Dermis lymphatic vessel endothelial cell (primary cell): Measurements from ENCODE around the gene MARCKSL1. TPM values are rescaled to one million over a fixed set of nuclear protein-coding genes. Genes with fewer than 3 reads are reported as not detected.

ENCODE experiments used
- total RNA-seq: library from RNA; depleted of rRNA; stranded (reverse); fragments of >200 nt; gene quantifications from 2 replicates; pipeline ENCODE4 v1.2.1, GENCODE V29; 2014

The MARCKSL1 gene
- total RNA-seq: 128 and 185 TPM in 2 replicates

GRCh38 chr1:32335790-32336590, at the start of gene MARCKSL1:
Gene MARCKSL1 (minus strand): TSS chr1:32336233. CDS start chr1:32336033, 200 bp downstream.

GRCh38 chr1:32362474-32363313, 26.7 kb upstream of the MARCKSL1 start, which contains the start of the genes FAM229A and TSSK3:
Gene FAM229A (minus strand): TSS chr1:32362485. CDS start chr1:32362091, 394 bp downstream.
Gene TSSK3 (plus strand): TSS chr1:32362539. CDS start chr1:32362702, 163 bp downstream.

GRCh38 chr1:32291708-32292538, 44.1 kb downstream of the MARCKSL1 start, which contains the start of gene HDAC1:
Gene HDAC1 (plus strand): TSS chr1:32292083. CDS start chr1:32292170, 87 bp downstream.

Other genes starting within 250 kb of the MARCKSL1 start
- 27.4 and 30.3 TPM in 2 replicates for gene KPNA6, start 228.2 kb downstream of the MARCKSL1 start, total RNA-seq
- 61.2 and 70.6 TPM in 2 replicates for gene TXLNA, start 156.6 kb downstream of the MARCKSL1 start, total RNA-seq
- 13.4 and 17.2 TPM in 2 replicates for gene CCDC28B, start 135.6 kb downstream of the MARCKSL1 start, total RNA-seq
- 0.87 and 1.2 TPM in 2 replicates for gene IQCC, start 130.6 kb downstream of the MARCKSL1 start, total RNA-seq
- not detected in 2 replicates for gene DCDC2B, start 127.1 kb downstream of the MARCKSL1 start, total RNA-seq
- gene TMEM234, start 113.9 kb downstream of the MARCKSL1 start, total RNA-seq: 10.4 and 11.1 TPM in 2 replicates
- gene EIF3I, start 113.8 kb downstream of the MARCKSL1 start, total RNA-seq: 251 and 296 TPM in 2 replicates
- gene FAM167B, start 89.0 kb downstream of the MARCKSL1 start, total RNA-seq: 0.17 and 0.22 TPM in 2 replicates
- 0.11 and 0.17 TPM in 2 replicates for gene LCK, start 85.0 kb downstream of the MARCKSL1 start, total RNA-seq
- 143 and 168 TPM in 2 replicates for gene HDAC1, start 44.1 kb downstream of the MARCKSL1 start, total RNA-seq
- gene FAM229A, start 26.3 kb upstream of the MARCKSL1 start, total RNA-seq: 0.86 and 0.98 TPM in 2 replicates
- 0.09 and 0.11 TPM in 2 replicates for gene TSSK3, start 26.3 kb upstream of the MARCKSL1 start, total RNA-seq
- 38.0 and 47.8 TPM in 2 replicates for gene BSDC1, start 58.2 kb upstream of the MARCKSL1 start, total RNA-seq
- under 0.01 TPM in 2 replicates for gene ZBTB8B, start 128.8 kb upstream of the MARCKSL1 start, total RNA-seq
- gene ZBTB8A, start 203.2 kb upstream of the MARCKSL1 start, total RNA-seq: 9.0 and 11.5 TPM in 2 replicates